ENCODE data around the gene DNAJB11.

DNA sequence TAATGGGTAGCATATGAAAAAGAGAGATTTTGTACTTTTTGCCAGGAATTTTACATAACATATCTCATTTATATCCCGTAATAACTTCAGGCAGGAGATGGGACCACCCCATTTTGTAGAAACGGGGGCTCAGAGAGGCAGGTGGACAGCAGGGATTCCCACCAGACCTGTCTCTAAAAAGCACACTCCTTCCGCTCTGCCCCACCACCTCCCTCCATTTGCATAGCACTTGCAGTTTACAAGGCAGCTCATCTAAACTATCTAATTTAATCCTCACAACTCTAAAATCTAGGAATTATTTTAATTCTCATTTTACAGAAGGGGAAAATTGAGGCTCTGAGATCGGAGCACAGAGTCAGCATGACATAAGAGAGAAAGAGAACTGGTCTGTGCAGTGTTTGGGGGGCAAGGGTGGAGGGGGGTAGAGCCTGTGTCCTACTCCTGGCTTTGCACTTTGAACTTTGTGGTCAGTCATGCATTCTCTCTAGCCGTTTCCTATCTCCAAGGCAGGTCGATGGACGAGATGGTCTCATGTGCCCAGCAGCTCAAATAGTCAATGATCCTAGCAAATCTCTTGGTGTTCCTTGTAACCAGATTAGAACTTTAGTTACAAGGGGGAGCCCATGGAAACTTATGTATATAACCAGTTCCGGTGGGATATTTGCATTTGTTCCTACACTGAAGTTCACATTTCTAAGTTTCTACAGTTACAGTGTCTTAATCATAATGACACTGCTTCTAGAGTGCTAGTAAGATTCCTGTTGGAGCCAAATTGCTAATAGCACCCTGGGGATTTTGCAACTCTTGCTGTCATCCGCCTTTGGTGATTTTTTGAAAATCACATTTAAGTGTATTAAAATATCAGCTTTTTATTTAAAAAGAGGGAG is 44.9 kb upstream of the DNAJB11 start:
- TF ChIP-seq SUZ12 (IDR thresholded peaks at IDR 0.05; ENCODE audit: extremely low read depth, insufficient read depth, insufficient read length) (no peak), YY1 (IDR thresholded peaks at IDR 0.05; ENCODE audit: insufficient read depth, insufficient read length) (no peak), ZNF274 (IDR thresholded peaks at IDR 0.05; ENCODE audit: low read depth, low read length) (no peak)

Measured in NT2/D1 (cell line).